IPS-NIHi7 (cell line): ENCODE data around the gene CACUL1.

ENCODE experiments used
- DNase-seq: peaks from one replicate; pipeline ENCODE4 v3.0.0; 2012; ENCODE audit warnings: mixed read lengths; ENCODE audit errors: extremely low spot score

Gene CACUL1

GRCh38 chr10:118638680-118639079 is 116.1 kb downstream of the CACUL1 start:
- DNase-seq: no peak

GRCh38 chr10:118635674-118636402 is 118.9 kb downstream of the CACUL1 start:
- DNase-seq: no peak

- no peak for DNase-seq
Observed at GRCh38 chr10:118633786-118634185, 121.0 kb downstream of the CACUL1 start.

DNA sequence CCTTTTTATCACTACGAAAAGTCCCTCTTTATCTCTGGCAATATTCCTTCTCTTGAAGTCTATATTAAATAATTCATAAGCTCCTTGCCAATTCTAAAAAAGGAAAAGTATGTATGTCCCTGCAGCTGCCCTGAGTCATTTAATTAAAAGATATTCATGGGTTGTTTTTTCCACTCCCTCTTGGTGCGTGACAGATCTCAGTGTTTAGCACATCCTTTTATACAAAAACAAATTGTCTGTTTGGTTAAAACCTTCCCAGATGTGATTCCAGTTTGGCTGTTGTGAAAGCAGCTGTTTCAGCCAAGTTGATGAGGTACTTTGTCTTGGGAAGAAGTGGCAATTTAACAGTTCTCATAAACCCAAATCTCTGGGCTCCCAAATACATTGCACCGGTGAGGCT is 125.6 kb downstream of the CACUL1 start:
- no peak for DNase-seq

DNA sequence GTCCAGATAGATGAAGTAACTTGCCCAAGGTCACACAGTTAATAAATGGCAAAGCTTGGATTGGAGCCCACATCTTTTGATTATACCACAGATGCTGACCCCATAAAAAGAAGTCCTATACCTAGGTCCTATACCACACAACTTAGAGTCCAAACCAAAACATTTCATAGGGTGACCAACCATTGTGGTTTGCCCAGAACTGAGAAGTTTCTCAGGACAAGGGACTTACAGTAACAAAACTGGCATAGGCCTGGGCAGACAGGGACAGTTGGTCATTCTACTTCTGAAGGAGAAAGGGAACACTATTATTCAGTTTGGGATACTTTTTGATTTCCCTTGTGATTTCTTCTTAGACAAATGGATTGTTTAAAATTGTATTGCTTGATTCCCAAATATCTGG is 126.4 kb downstream of the CACUL1 start:
- DNase-seq: no peak

DNA sequence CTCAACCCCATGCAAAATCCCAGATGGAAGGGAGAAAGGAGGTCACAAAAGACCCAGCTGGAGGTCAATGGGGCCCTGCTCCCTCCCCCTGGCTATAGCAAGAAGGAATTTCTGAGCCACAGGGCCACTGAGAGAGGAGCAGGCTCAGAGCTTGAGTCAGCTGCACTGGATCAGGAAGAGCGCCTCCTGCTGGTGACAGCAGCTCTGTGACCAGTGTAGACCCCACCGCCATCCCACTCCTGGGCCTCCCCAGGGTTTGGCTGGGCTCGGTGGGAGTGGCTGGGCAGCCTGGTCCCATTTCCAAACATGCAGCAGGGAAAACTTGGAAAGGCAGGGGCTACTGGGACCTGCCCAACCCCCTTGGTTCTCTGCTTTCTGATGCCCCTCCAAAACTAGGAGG is 127.8 kb downstream of the CACUL1 start:
- DNase-seq: peak; percentile 78
